ENCODE results near the gene ADARB1.

The ADARB1 gene

GRCh38 chr21:45034556-45035476 is 39.6 kb upstream of the ADARB1 start:
- no peak for TF ChIP-seq CTCF (IDR thresholded peaks at IDR 0.05; ENCODE audit: borderline replicate concordance, insufficient read depth, low read depth, low read length)
- H3K4me3 ChIP-seq (ENCODE audit: low read depth, low read length) = no peak overlapping the region

- no peak overlapping the region for H3K4me3 ChIP-seq (ENCODE audit: low read depth, low read length)
- no peak for TF ChIP-seq CTCF (IDR thresholded peaks at IDR 0.05; ENCODE audit: borderline replicate concordance, insufficient read depth, low read depth, low read length)
Observed at GRCh38 chr21:45035477-45035848, 38.9 kb upstream of the ADARB1 start.

GRCh38 chr21:45036630-45037029 is 37.8 kb upstream of the ADARB1 start:
- TF ChIP-seq CTCF (IDR thresholded peaks at IDR 0.05; ENCODE audit: borderline replicate concordance, insufficient read depth, low read depth, low read length) = no peak

GRCh38 chr21:45037986-45038385 is 36.4 kb upstream of the ADARB1 start:
- TF ChIP-seq CTCF (IDR thresholded peaks at IDR 0.05; ENCODE audit: borderline replicate concordance, insufficient read depth, low read depth, low read length) = no peak

More at GRCh38 chr21:45036630-45037029, 37.8 kb upstream of the ADARB1 start:
- no peak overlapping the region for H3K4me3 ChIP-seq (ENCODE audit: low read depth, low read length)

DNA sequence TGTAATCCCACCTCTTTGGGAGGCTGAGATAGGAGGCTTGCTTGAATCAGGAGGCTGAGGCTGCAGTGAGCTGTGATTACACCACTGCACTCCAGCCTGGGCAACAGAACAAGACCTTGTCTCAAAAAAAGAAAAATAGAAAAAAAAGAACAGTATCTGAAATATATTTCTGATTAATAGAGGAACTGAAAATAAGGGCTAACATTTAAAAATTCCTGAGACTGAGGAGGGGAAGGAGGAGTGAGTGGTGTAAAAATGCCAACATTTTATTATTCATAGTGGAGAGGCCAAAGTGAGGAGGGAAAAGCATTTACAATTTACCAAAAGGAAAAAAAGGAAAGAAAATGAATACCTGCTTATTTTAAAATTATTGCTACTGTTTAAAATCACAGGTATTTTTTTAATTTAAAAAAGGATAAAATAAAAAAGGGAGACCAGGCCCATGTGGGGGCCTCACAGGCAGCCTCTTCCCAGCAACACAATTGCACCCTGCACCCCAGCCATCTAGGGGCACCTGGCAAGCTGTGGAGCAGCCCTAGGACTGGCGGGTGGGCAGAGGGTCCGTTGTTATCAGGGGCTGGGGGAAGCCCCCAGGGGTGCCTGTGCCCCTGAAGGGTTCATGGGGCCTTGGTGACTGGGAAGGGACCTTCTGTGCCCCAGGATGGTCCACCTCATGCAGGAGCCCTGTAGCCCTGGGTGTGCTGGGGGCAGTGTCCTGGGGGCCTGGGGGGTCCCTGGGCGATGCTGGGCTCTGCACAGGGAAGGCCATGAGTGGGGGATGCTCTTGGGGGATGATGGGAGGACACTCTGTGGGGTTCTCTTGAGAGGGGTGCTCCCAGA is 34.8 kb upstream of the ADARB1 start:
- no peak overlapping the region for H3K4me3 ChIP-seq (ENCODE audit: low read depth, low read length)
- no peak for TF ChIP-seq CTCF (IDR thresholded peaks at IDR 0.05; ENCODE audit: borderline replicate concordance, insufficient read depth, low read depth, low read length)

More at GRCh38 chr21:45037986-45038385, 36.4 kb upstream of the ADARB1 start:
- no peak overlapping the region for H3K4me3 ChIP-seq (ENCODE audit: low read depth, low read length)

- TF ChIP-seq CTCF (IDR thresholded peaks at IDR 0.05; ENCODE audit: borderline replicate concordance, insufficient read depth, low read depth, low read length) = no peak
Observed at GRCh38 chr21:45040157-45040711, 34.1 kb upstream of the ADARB1 start.

More at GRCh38 chr21:45040157-45040711, 34.1 kb upstream of the ADARB1 start:
- H3K4me3 ChIP-seq (ENCODE audit: low read depth, low read length) = no peak overlapping the region

Measured in GM12875 (cell line).